MM.1S (cell line): ENCODE measurements around the gene S100A16.

Experiments used
- DNase-seq: peaks from one replicate; pipeline ENCODE4 v3.0.0-alpha.2; 2015
- H2AFZ ChIP-seq: fragments of 300-600 bp; sonication (generic); 2 replicates; pipeline ENCODE4 v1.6.0; 2016; ENCODE audit warnings: antibody characterized with exemption, low read length
- H3F3A ChIP-seq: fragments of 300-600 bp; sonication (generic); 2 replicates; pipeline ENCODE4 v1.6.1; 2016; ENCODE audit warnings: mild to moderate bottlenecking, antibody characterized with exemption, low read length, moderate library complexity, mixed read lengths; ENCODE audit not compliant: insufficient read depth
- H3K27ac ChIP-seq: fragments of 300-600 bp; sonication (generic); 2 replicates; pipeline ENCODE4 v1.5.1; 2016; ENCODE audit warnings: mild to moderate bottlenecking, low read length
- H3K27me3 ChIP-seq: fragments of 300-600 bp; sonication (generic); replicated peaks from 2 replicates; pipeline ENCODE4 v1.6.0; 2016; ENCODE audit warnings: low read length; ENCODE audit not compliant: insufficient read depth
- H3K36me3 ChIP-seq: fragments of 300-600 bp; sonication (generic); replicated peaks from 2 replicates; pipeline ENCODE4 v1.6.1; 2016; ENCODE audit warnings: mild to moderate bottlenecking, low read length, mixed read lengths; ENCODE audit not compliant: insufficient read depth
- H3K4me1 ChIP-seq: fragments of 300-600 bp; sonication (generic); 2 replicates; pipeline ENCODE4 v1.6.1; 2016; ENCODE audit warnings: low read length, mixed read lengths
- H3K4me2 ChIP-seq: fragments of 300-600 bp; sonication (generic); 2 replicates; pipeline ENCODE4 v1.6.0; 2016; ENCODE audit warnings: low read depth, low read length
- H3K4me3 ChIP-seq: fragments of 300-600 bp; sonication (generic); 2 replicates; pipeline ENCODE4 v1.5.1; 2016; ENCODE audit warnings: low read length, mixed read lengths
- H3K79me2 ChIP-seq: fragments of 300-600 bp; sonication (generic); 2 replicates; pipeline ENCODE4 v1.6.1; 2016; ENCODE audit warnings: mixed run types, low read length, mixed read lengths
- H3K9ac ChIP-seq: fragments of 300-600 bp; sonication (generic); 2 replicates; pipeline ENCODE4 v1.6.1; 2016; ENCODE audit warnings: low read length, mixed read lengths
- H3K9me2 ChIP-seq: fragments of 300-600 bp; sonication (generic); replicated peaks from 2 replicates; pipeline ENCODE4 v1.6.1; 2016; ENCODE audit warnings: mild to moderate bottlenecking, low read length, mixed read lengths; ENCODE audit not compliant: insufficient read depth
- H3K9me3 ChIP-seq: fragments of 300-600 bp; sonication (generic); replicated peaks from 2 replicates; pipeline ENCODE4 v1.6.1; 2016; ENCODE audit warnings: mild to moderate bottlenecking, low read length, mixed read lengths; ENCODE audit not compliant: insufficient read depth
- H4K20me1 ChIP-seq: fragments of 300-600 bp; sonication (generic); 2 replicates; pipeline ENCODE4 v1.6.1; 2016; ENCODE audit warnings: mild to moderate bottlenecking, low read length, moderate library complexity, mixed read lengths; ENCODE audit not compliant: insufficient read depth
- CTCF ChIP-seq: fragments of 300-600 bp; sonication (generic); IDR thresholded peaks from 2 replicates; pipeline ENCODE4 v1.5.1; 2016; ENCODE audit warnings: antibody characterized with exemption, low read length, mixed read lengths
- EZH2 ChIP-seq: fragments of 300-600 bp; sonication (generic); optimal IDR thresholded peaks from 2 replicates; pipeline ENCODE3; 2017; ENCODE audit warnings: low read depth, mild to moderate bottlenecking, antibody characterized with exemption, low read length, mixed read lengths
- EZH2phosphoT487 ChIP-seq: fragments of 300-600 bp; sonication (generic); IDR thresholded peaks from 2 replicates; pipeline ENCODE4 v1.6.1; 2018; ENCODE audit warnings: antibody characterized with exemption, low read length

Gene S100A16

DNA sequence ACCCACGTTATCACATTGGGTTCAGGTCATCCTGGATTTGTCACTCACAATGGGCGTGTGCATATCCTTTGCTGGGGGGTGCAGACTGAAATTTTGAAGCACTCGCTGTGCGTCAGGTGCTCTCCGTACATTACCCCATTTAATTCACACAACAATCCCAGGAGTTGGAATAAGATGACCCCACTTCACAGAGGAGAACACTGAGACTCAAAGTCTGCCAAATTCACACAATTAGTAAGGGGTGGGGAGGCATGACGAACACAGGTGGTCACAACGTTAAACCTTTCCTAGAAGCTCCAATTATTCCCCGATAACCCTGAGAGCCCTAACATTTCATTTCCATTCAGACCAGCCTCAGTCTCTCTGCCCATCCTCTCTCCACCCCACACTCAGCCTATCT is 43.5 kb downstream of the S100A16 start:
- Histone ChIP-seq H3K4me2 (no peak overlapping the region), H3K79me2 (no peaks in the 10 kb centered on the region), H3K9me2 (no peaks in the 10 kb centered on the region), H4K20me1 (no peaks in the 10 kb centered on the region), H3K27me3 (no peaks in the 10 kb centered on the region), H3K9me3 (no peaks in the 10 kb centered on the region), H3K9ac (no peak overlapping the region), H3K4me3 (no peak overlapping the region), H2AFZ (no peak overlapping the region), H3K27ac (no peak overlapping the region), H3K36me3 (no peaks in the 10 kb centered on the region), H3K4me1 (peaks cover 12% of the 10 kb centered on the region), H3F3A (no peaks in the 10 kb centered on the region)
- TF ChIP-seq EZH2 (no peak), EZH2phosphoT487 (no peak), CTCF (no peak)
- no peak for DNase-seq

DNA sequence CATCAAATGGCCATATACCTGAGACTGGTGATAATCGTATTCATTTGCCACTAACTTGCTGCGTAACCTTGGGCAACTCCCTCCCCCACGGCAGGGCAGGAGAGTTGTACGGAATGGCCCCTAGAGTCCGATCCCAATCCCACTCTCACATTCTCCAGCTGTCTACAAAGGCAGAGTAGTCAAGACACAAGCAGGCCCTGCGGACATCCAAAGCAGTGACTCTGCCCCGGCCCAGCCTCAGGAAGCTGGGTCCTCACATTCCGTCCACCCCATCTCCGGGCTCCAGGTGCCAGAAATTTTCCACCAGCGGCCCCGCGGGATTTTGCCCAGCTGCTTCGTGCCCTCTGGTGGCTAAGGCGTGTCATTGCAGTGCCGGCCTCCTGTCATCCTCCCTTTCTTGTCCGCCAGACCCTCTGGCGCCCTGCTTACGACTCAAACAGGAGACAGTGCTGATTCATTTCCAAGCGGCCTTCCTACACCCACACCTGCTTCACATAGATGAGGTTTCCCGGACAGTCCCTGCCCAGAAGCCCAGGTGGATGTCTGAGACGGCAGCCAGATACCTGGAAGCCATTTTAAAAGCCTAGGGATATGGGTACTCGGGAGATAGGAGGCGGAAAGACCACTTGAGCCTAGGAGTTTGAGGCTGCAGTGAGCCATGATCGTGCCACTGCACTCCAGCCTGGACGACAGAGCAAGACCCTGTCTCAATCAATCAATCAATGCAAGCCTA is 44.4 kb downstream of the S100A16 start:
- no peaks in the 10 kb centered on the region for H4K20me1 ChIP-seq
- no peaks in the 10 kb centered on the region for H3K9me3 ChIP-seq
- no peaks in the 10 kb centered on the region for H3K9me2 ChIP-seq
- H2AFZ ChIP-seq: peak overlapping the region; percentile 89
- peak overlapping the region; percentile 61 for H3K4me2 ChIP-seq
- no peaks in the 10 kb centered on the region for H3K27me3 ChIP-seq
- TF ChIP-seq CTCF: peak; percentile 100; the same call in 1 of the 2 replicates
- no peak for TF ChIP-seq EZH2
- peak; percentile 78 for DNase-seq
- no peak overlapping the region for H3K27ac ChIP-seq
- H3K4me1 ChIP-seq: peaks cover 12% of the 10 kb centered on the region
- no peaks in the 10 kb centered on the region for H3F3A ChIP-seq
- peak overlapping the region; percentile 22 for H3K4me3 ChIP-seq
- peak overlapping the region; percentile 7; the same call in 1 of the 2 replicates for H3K9ac ChIP-seq
- no peaks in the 10 kb centered on the region for H3K36me3 ChIP-seq
- H3K79me2 ChIP-seq: no peaks in the 10 kb centered on the region

- Histone ChIP-seq H3K27ac (no peak overlapping the region), H3K36me3 (no peaks in the 10 kb centered on the region), H3K4me1 (peaks cover 12% of the 10 kb centered on the region), H3K4me2 (peak overlapping the region; percentile 61), H3K79me2 (no peaks in the 10 kb centered on the region), H3K27me3 (no peaks in the 10 kb centered on the region), H3F3A (no peaks in the 10 kb centered on the region), H3K4me3 (no peak overlapping the region), H3K9me2 (no peaks in the 10 kb centered on the region), H2AFZ (peak overlapping the region; percentile 89), H4K20me1 (no peaks in the 10 kb centered on the region), H3K9me3 (no peaks in the 10 kb centered on the region), H3K9ac (no peak overlapping the region)
- DNase-seq: no peak
- TF ChIP-seq EZH2 (no peak), CTCF (no peak), EZH2phosphoT487 (no peak)
These were observed 45.1 kb downstream of the S100A16 start for GRCh38 chr1:153567621-153568366.
